H9 (cell line): ENCODE measurements around the gene ESRRB. TPM values are rescaled to one million over a fixed set of nuclear protein-coding genes. Genes with fewer than 3 reads are reported as not detected.

Experiments
- DNase-seq: peaks from one replicate; pipeline ENCODE4 v3.0.0-alpha.2; 2017
- H2AFZ ChIP-seq: one replicate; pipeline ENCODE4 v1.6.1; 2013; ENCODE audit warnings: mild to moderate bottlenecking, low read length, control low read depth, moderate library complexity
- H2AK5ac ChIP-seq: 2 replicates; pipeline ENCODE4 v1.6.1; 2013; ENCODE audit warnings: low read length, control low read depth, mixed read lengths; ENCODE audit not compliant: insufficient read length
- H2BK120ac ChIP-seq: one replicate; pipeline ENCODE4 v1.6.1; 2013; ENCODE audit warnings: low read depth, mild to moderate bottlenecking, low read length, control low read depth, inconsistent platforms; ENCODE audit not compliant: poor library complexity, severe bottlenecking
- H2BK12ac ChIP-seq: 2 replicates; pipeline ENCODE4 v1.6.1; 2013; ENCODE audit warnings: low read length, control low read depth, mixed read lengths, low read depth; ENCODE audit not compliant: insufficient read length
- H2BK15ac ChIP-seq: 2 replicates; pipeline ENCODE4 v1.6.1; 2013; ENCODE audit warnings: low read depth, low read length, control low read depth
- H2BK20ac ChIP-seq: one replicate; pipeline ENCODE4 v1.6.1; 2013; ENCODE audit warnings: low read depth, mild to moderate bottlenecking, low read length, control low read depth, inconsistent platforms; ENCODE audit not compliant: poor library complexity, severe bottlenecking
- H2BK5ac ChIP-seq: 2 replicates; pipeline ENCODE4 v1.6.1; 2013; ENCODE audit warnings: low read length, control low read depth, mixed read lengths; ENCODE audit not compliant: insufficient read length
- H3K14ac ChIP-seq: 2 replicates; pipeline ENCODE4 v1.6.1; 2013; ENCODE audit warnings: low read length, control low read depth; ENCODE audit not compliant: insufficient read depth
- H3K18ac ChIP-seq: 2 replicates; pipeline ENCODE4 v1.6.1; 2013; ENCODE audit warnings: low read depth, mild to moderate bottlenecking, mixed read lengths, low read length, control low read depth; ENCODE audit not compliant: insufficient read length
- H3K23ac ChIP-seq: 2 replicates; pipeline ENCODE4 v1.6.1; 2013; ENCODE audit warnings: low read length, control low read depth, mixed read lengths, low read depth; ENCODE audit not compliant: insufficient read length
- H3K23me2 ChIP-seq: 2 replicates; pipeline ENCODE4 v1.6.1; 2013; ENCODE audit warnings: low read depth, mild to moderate bottlenecking, mixed read lengths, low read length, control low read depth; ENCODE audit not compliant: insufficient read length, poor library complexity, severe bottlenecking
- H3K27ac ChIP-seq: 2 replicates; pipeline ENCODE4 v1.5.1; 2013; ENCODE audit warnings: low read length, control low read depth, mixed read lengths, low read depth; ENCODE audit not compliant: insufficient read length
- H3K27me3 ChIP-seq: 2 replicates; pipeline ENCODE4 v1.6.1; 2013; ENCODE audit warnings: low read length, control low read depth, inconsistent platforms; ENCODE audit not compliant: insufficient read depth
- H3K4ac ChIP-seq: 2 replicates; pipeline ENCODE4 v1.6.1; 2013; ENCODE audit warnings: low read depth, mild to moderate bottlenecking, control low read depth, inconsistent platforms, low read length, moderate library complexity
- H3K4me1 ChIP-seq: 2 replicates; pipeline ENCODE4 v1.6.1; 2013; ENCODE audit warnings: low read length, control low read depth, inconsistent platforms; ENCODE audit not compliant: insufficient read depth
- H3K4me2 ChIP-seq: 2 replicates; pipeline ENCODE4 v1.6.1; 2013; ENCODE audit warnings: low read length, control low read depth, mixed read lengths; ENCODE audit not compliant: insufficient read length, insufficient read depth
- H3K56ac ChIP-seq: 2 replicates; pipeline ENCODE4 v1.6.1; 2013; ENCODE audit warnings: low read depth, mild to moderate bottlenecking, mixed read lengths, low read length, control low read depth; ENCODE audit not compliant: insufficient read length
- H3K79me1 ChIP-seq: 2 replicates; pipeline ENCODE4 v1.6.1; 2013; ENCODE audit warnings: low read depth, mild to moderate bottlenecking, moderate library complexity, low read length, control low read depth, inconsistent platforms; ENCODE audit not compliant: insufficient read depth, poor library complexity, severe bottlenecking
- H3K79me2 ChIP-seq: 2 replicates; pipeline ENCODE4 v1.6.1; 2013; ENCODE audit warnings: low read length, control low read depth, inconsistent platforms; ENCODE audit not compliant: insufficient read depth
- H3K9ac ChIP-seq: 2 replicates; pipeline ENCODE4 v1.6.1; 2013; ENCODE audit warnings: low read length, control low read depth, mixed read lengths; ENCODE audit not compliant: insufficient read length; ENCODE audit errors: extremely low read depth
- H3K9me3 ChIP-seq: one replicate; pipeline ENCODE4 v1.6.1; 2013; ENCODE audit warnings: low read depth, low read length, inconsistent platforms; ENCODE audit not compliant: control insufficient read depth
- H3T11ph ChIP-seq: one replicate; pipeline ENCODE4 v1.6.1; 2013; ENCODE audit warnings: mild to moderate bottlenecking, low read length, control low read depth, inconsistent platforms
- H4K20me1 ChIP-seq: one replicate; pipeline ENCODE4 v1.6.1; 2013; ENCODE audit not compliant: control insufficient read depth, insufficient read length, insufficient read depth
- H4K5ac ChIP-seq: 2 replicates; pipeline ENCODE4 v1.6.1; 2013; ENCODE audit warnings: low read depth, mild to moderate bottlenecking, mixed read lengths, low read length, control low read depth; ENCODE audit not compliant: insufficient read length
- H4K8ac ChIP-seq: replicated peaks from 2 replicates; pipeline ENCODE4 v1.6.1; 2013; ENCODE audit warnings: low read length, control low read depth, mixed read lengths, low read depth; ENCODE audit not compliant: insufficient read length
- H4K91ac ChIP-seq: 2 replicates; pipeline ENCODE4 v1.6.1; 2013; ENCODE audit warnings: low read depth, mild to moderate bottlenecking, moderate library complexity, mixed read lengths, low read length, control low read depth; ENCODE audit not compliant: insufficient read length
- H3K27ac Mint-ChIP-seq, 3 experiments: 2 replicates in 2 of 3; 3 replicates in 1 of 3; pipeline ENCODE4 v1.8.0; 2020 to 2021; ENCODE audit warnings: mixed read lengths in 3 of 3, mild to moderate bottlenecking in 1 of 3, moderate library complexity in 1 of 3
- H3K27me3 Mint-ChIP-seq: 2 replicates; pipeline ENCODE4 v1.8.0; 2021; ENCODE audit warnings: low read depth, mild to moderate bottlenecking, moderate library complexity, mixed read lengths
- H3K36me3 Mint-ChIP-seq, 3 experiments: 2 replicates in 2 of 3; 3 replicates in 1 of 3; pipeline ENCODE4 v1.8.0; 2020 to 2021; ENCODE audit warnings: low read depth in 3 of 3, mixed read lengths in 3 of 3; ENCODE audit not compliant: insufficient read depth in 1 of 3
- H3K4me1 Mint-ChIP-seq, 2 experiments: 2 replicates each; pipeline ENCODE4 v1.8.0; 2020; ENCODE audit warnings: mixed read lengths in 2 of 2
- H3K4me3 Mint-ChIP-seq, 2 experiments: 2 replicates in 1 of 2; 3 replicates in 1 of 2; pipeline ENCODE4 v1.8.0; 2020 to 2021; ENCODE audit warnings: mild to moderate bottlenecking in 2 of 2, mixed read lengths in 2 of 2, moderate library complexity in 1 of 2
- H3K9me3 Mint-ChIP-seq, 2 experiments: 2 replicates in 1 of 2; 3 replicates in 1 of 2; pipeline ENCODE4 v1.8.0; 2020; ENCODE audit warnings: mild to moderate bottlenecking in 2 of 2, mixed read lengths in 2 of 2, moderate library complexity in 1 of 2
- WGBS: extraction: QIAGEN DNeasy Blood & Tissue Kit; methylation state at CpG from one replicate; pipeline ENCODE4 v1.1.7; 2013; ENCODE audit warnings: missing lambda C conversion rate, low lambda C conversion rate, mixed read lengths; ENCODE audit not compliant: insufficient read length; ENCODE audit errors: extremely low coverage; 5-methylcytosine and 5-hydroxymethylcytosine counted together
- total RNA-seq: library from RNA; stranded (reverse); gene quantifications from 2 replicates; pipeline ENCODE4 v1.2.1, GENCODE V29; 2021
- TF ChIP-seq, protein P1 (sequence below): fragments of 200-600 bp; sonication (generic); conservative IDR thresholded peaks from 3 replicates; pipeline ENCODE4 v1.8.0; 2021; ENCODE audit warnings: antibody characterized with exemption, mild to moderate bottlenecking

Gene ESRRB
- total RNA-seq, 1 experiment from 2014 or later: 0.11 TPM

DNA sequence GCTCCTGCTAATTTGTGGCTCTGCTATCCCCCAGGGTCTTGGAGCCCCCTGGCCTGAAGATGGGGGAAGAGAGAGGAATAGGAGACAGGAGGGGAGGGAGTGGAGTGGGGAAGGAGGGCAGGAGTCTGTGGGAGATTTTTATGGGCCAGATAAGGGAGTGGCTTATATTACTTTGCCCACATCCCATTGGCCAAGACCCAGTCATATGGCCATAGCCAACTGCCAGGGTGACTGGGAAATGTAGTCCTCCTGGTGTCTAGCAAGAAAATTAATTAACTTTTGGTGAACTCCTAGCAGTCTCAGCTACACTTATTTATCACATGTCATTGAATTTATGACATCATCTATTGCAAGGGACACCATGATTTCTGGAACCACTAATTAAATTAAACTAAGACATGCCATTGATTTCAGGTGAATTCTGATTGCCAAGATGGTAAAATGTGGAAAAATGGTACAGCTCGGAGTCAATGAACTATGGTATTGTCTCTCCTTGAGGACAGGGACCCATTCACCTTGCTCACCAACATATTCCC lies 50.3 kb downstream of the ESRRB start:
- Histone ChIP-seq H3K4ac (no peak overlapping the region), H2BK5ac (no peak overlapping the region), H3K4me1 (no peaks in the 10 kb centered on the region), H2AK5ac (no peak overlapping the region), H4K20me1 (no peaks in the 10 kb centered on the region), H3K56ac (no peak overlapping the region), H3K27ac (no peak overlapping the region), H3K23ac (no peak overlapping the region), H4K91ac (no peak overlapping the region), H3K27me3 (no peaks in the 10 kb centered on the region), H3K9ac (no peak overlapping the region), H3K18ac (no peak overlapping the region), H3K23me2 (no peaks in the 10 kb centered on the region), H2AFZ (no peak overlapping the region), H4K5ac (no peak overlapping the region), H3K9me3 (no peaks in the 10 kb centered on the region), H3K79me1 (no peaks in the 10 kb centered on the region), H2BK15ac (no peak overlapping the region; the same call in 1 of the 2 replicates), H4K8ac (no peak overlapping the region), H2BK12ac (no peak overlapping the region), H3K14ac (no peak overlapping the region), H3K4me2 (no peak overlapping the region), H3K79me2 (no peaks in the 10 kb centered on the region), H2BK20ac (no peak overlapping the region), H3T11ph (no peak overlapping the region), H2BK120ac (no peak overlapping the region)
- H3K27ac Mint-ChIP-seq: no peak overlapping the region
- no CpG with 5 or more reads among the region's 1 CpG for WGBS
- peaks cover 3% of the 10 kb centered on the region for H3K27me3 Mint-ChIP-seq
- TF ChIP-seq, protein P1, sequence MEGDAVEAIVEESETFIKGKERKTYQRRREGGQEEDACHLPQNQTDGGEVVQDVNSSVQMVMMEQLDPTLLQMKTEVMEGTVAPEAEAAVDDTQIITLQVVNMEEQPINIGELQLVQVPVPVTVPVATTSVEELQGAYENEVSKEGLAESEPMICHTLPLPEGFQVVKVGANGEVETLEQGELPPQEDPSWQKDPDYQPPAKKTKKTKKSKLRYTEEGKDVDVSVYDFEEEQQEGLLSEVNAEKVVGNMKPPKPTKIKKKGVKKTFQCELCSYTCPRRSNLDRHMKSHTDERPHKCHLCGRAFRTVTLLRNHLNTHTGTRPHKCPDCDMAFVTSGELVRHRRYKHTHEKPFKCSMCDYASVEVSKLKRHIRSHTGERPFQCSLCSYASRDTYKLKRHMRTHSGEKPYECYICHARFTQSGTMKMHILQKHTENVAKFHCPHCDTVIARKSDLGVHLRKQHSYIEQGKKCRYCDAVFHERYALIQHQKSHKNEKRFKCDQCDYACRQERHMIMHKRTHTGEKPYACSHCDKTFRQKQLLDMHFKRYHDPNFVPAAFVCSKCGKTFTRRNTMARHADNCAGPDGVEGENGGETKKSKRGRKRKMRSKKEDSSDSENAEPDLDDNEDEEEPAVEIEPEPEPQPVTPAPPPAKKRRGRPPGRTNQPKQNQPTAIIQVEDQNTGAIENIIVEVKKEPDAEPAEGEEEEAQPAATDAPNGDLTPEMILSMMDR: no peak
- H3K4me1 Mint-ChIP-seq: peaks cover 4 to 12% of the 10 kb centered on the region in 2 experiments
- no peaks in the 10 kb centered on the region for H3K36me3 Mint-ChIP-seq
- H3K4me3 Mint-ChIP-seq: no peak overlapping the region
- no peaks in the 10 kb centered on the region for H3K9me3 Mint-ChIP-seq
- no peak for DNase-seq
